ENCODE measurements around the gene RAB11FIP3. TPM values are rescaled to one million over a fixed set of nuclear protein-coding genes. Genes with fewer than 3 reads are reported as not detected.
A peak's percentile ranks its signal among the peaks of the same experiment; 100 is the strongest.
"Not testable (repeated sequence)": the region's sequence is repeated elsewhere in the genome, so short reads cannot be mapped to it uniquely, and the experiment has no call there.

Gene RAB11FIP3
- total RNA-seq, 2 donors from 2014 or later = 62.7 to 68.9 TPM

DNA sequence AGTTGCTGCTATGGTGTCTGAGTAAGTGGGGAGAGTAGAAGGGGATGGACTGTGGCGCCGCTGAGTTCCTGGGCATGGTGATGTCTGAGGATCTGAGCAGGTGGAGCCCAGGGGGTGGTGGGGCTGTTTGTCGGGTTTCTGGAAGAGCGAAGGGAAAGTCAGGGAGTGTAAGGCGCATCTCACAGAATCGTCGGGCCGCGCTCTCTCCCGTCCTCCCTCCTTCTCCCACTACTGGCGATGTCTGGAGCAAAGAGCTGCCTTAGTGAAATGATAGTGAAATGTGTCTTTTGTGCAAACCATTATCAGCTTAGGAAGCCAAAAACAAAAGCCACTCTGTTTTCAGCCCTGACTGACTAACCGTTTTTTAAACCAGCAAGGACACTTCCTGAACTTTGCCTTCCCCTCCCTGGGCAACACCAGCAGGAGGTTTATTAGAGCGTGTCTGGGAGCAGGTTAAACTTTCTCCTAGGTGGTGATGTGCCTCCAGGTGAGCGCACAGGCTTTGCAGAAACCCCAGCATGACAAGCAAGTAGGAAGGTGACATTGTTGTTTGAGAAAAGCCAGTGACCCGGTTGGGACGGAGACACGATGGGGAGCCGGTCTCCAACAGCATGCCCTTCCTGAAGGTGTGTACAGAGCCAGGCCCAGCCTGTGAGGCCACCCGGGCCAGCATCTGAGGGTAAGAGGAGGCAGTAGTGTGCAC lies 49.1 kb downstream of the RAB11FIP3 start:
- peak overlapping the region; percentile 49 for H3K27ac Mint-ChIP-seq
- no peak overlapping the region for H3K4me3 ChIP-seq (ENCODE audit: low read length)

DNA sequence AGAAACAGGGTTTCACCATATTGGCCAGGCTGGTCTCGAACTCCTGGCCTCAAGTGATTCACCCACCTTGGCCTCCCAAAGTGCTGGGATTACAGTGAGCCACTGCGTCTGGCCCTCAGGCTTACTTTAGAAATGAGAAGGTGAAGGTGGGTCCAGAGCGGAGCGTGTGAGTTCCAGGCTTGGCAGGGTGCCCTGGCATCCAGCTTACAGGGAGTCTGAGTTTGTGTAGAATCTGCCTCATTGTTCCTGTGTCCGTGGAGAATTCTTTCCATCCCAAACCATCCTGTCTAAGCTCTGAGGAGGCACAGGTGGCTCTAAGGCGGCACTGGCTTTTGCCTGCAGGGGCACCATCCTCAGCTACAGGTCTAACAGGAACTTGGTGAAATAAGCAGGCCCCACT lies 50.6 kb downstream of the RAB11FIP3 start:
- Mint-ChIP-seq H3K36me3 (ENCODE audit: low read depth) (peaks cover 25% of the 10 kb centered on the region), H3K4me3 (no peak overlapping the region), H3K9me3 (no peaks in the 10 kb centered on the region), H3K27ac (no peak overlapping the region), H3K27me3 (ENCODE audit: insufficient read depth) (no peaks in the 10 kb centered on the region), H3K4me1 (peaks cover 33% of the 10 kb centered on the region)
- no peak for DNase-seq
- 95 to 97% methylated on average over 5 to 6 of the region's 6 CpGs for WGBS, 2 experiments (ENCODE audit: insufficient coverage in 1 of 2, insufficient read length in 1 of 2)
- Histone ChIP-seq H3K9me3 (ENCODE audit: control insufficient read depth, low read length) (no peaks in the 10 kb centered on the region), H3K27me3 (ENCODE audit: control insufficient read depth, insufficient read depth, low read length, poor library complexity, severe bottlenecking) (no peaks in the 10 kb centered on the region), H3K36me3 (ENCODE audit: control insufficient read depth, insufficient read depth, low read length) (peaks cover 4% of the 10 kb centered on the region), H3K4me3 (ENCODE audit: low read length) (no peak overlapping the region), H3K27ac (ENCODE audit: low read depth, low read length) (no peak overlapping the region), H3K4me1 (ENCODE audit: control insufficient read depth, insufficient read depth, low read length) (peaks cover 12% of the 10 kb centered on the region), H3K9ac (ENCODE audit: extremely low read depth, low read length, poor library complexity, severe bottlenecking) (no peak overlapping the region)
- TF ChIP-seq, protein P1, sequence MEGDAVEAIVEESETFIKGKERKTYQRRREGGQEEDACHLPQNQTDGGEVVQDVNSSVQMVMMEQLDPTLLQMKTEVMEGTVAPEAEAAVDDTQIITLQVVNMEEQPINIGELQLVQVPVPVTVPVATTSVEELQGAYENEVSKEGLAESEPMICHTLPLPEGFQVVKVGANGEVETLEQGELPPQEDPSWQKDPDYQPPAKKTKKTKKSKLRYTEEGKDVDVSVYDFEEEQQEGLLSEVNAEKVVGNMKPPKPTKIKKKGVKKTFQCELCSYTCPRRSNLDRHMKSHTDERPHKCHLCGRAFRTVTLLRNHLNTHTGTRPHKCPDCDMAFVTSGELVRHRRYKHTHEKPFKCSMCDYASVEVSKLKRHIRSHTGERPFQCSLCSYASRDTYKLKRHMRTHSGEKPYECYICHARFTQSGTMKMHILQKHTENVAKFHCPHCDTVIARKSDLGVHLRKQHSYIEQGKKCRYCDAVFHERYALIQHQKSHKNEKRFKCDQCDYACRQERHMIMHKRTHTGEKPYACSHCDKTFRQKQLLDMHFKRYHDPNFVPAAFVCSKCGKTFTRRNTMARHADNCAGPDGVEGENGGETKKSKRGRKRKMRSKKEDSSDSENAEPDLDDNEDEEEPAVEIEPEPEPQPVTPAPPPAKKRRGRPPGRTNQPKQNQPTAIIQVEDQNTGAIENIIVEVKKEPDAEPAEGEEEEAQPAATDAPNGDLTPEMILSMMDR (conservative IDR thresholded peaks at IDR 0.05) = peak; percentile 27

More for the DNA sequence above, 49.1 kb downstream of the RAB11FIP3 start:
- Mint-ChIP-seq H3K4me3 (no peak overlapping the region), H3K27me3 (ENCODE audit: insufficient read depth) (no peaks in the 10 kb centered on the region), H3K4me1 (peaks cover 35% of the 10 kb centered on the region), H3K9me3 (no peaks in the 10 kb centered on the region), H3K36me3 (ENCODE audit: low read depth) (peaks cover 27% of the 10 kb centered on the region)
- Histone ChIP-seq H3K9me3 (ENCODE audit: control insufficient read depth, low read length) (no peaks in the 10 kb centered on the region), H3K27me3 (ENCODE audit: control insufficient read depth, insufficient read depth, low read length, poor library complexity, severe bottlenecking) (no peaks in the 10 kb centered on the region), H3K27ac (ENCODE audit: low read depth, low read length) (peak overlapping the region; percentile 15), H3K4me1 (ENCODE audit: control insufficient read depth, insufficient read depth, low read length) (peaks cover 12% of the 10 kb centered on the region), H3K36me3 (ENCODE audit: control insufficient read depth, insufficient read depth, low read length) (peaks cover 4% of the 10 kb centered on the region), H3K9ac (ENCODE audit: extremely low read depth, low read length, poor library complexity, severe bottlenecking) (no peak overlapping the region)
- WGBS, 2 experiments (ENCODE audit: insufficient coverage in 1 of 2, insufficient read length in 1 of 2) = 68 to 74% methylated on average over 5 to 11 of the region's 19 CpGs
- peak; percentile 65 for DNase-seq
- TF ChIP-seq, protein P1 (conservative IDR thresholded peaks at IDR 0.05) = no peak

DNA sequence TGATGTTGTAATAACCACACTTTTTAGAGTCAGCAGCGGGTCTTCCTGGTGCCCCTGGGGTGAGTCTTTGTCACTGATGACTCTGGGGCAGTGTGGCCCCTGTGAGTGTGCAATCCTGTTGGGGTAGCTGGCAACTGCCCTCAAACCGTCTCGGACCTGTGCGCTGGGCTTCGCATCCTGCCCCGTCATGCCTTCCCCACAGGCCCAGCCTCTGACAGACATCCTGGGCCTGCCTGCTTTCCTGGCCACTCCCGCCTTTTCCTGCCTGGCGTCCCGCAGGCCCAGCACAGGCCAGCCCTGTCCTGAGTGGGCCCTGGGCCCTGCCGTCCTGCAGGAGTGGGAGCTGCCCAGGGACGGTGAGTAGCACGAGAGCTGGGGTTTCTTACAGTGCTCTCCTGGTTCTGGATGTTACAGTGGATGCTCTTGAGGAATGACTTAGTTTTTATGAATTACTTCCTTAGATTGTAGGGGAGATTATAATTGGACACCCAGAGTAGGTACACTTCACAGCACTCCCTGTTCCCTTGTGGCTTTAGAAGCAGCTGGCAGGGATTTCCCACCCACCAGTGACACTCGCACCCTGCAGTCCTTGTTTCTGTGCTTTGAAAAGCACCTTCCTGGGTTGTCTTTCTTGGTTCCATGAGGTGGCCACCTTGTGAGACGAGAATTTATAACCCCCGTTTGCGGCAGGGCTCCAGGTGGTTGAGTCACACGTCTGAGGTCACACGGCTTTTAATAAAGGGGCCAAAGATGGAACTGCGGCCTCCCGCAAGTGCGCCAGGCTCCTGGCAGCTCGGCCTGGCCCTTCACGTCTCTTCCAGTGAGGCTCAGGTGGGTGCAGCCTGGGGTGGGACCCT lies 52.1 kb downstream of the RAB11FIP3 start:
- DNase-seq = no peak
- Mint-ChIP-seq H3K9me3 (no peaks in the 10 kb centered on the region), H3K4me3 (no peak overlapping the region), H3K4me1 (peaks cover 29% of the 10 kb centered on the region), H3K36me3 (ENCODE audit: low read depth) (peaks cover 16% of the 10 kb centered on the region), H3K27me3 (ENCODE audit: insufficient read depth) (no peaks in the 10 kb centered on the region), H3K27ac (no peak overlapping the region)
- Histone ChIP-seq H3K4me3 (ENCODE audit: low read length) (no peak overlapping the region), H3K9me3 (ENCODE audit: control insufficient read depth, low read length) (no peaks in the 10 kb centered on the region), H3K9ac (ENCODE audit: extremely low read depth, low read length, poor library complexity, severe bottlenecking) (no peak overlapping the region), H3K27me3 (ENCODE audit: control insufficient read depth, insufficient read depth, low read length, poor library complexity, severe bottlenecking) (no peaks in the 10 kb centered on the region), H3K27ac (ENCODE audit: low read depth, low read length) (no peak overlapping the region), H3K36me3 (ENCODE audit: control insufficient read depth, insufficient read depth, low read length) (peaks cover 9% of the 10 kb centered on the region), H3K4me1 (ENCODE audit: control insufficient read depth, insufficient read depth, low read length) (peaks cover 17% of the 10 kb centered on the region)
- 94 to 95% methylated on average over 17 to 23 of the region's 23 CpGs for WGBS, 2 experiments (ENCODE audit: insufficient coverage in 1 of 2, insufficient read length in 1 of 2)
- TF ChIP-seq, protein P1 (conservative IDR thresholded peaks at IDR 0.05) = no peak

DNA sequence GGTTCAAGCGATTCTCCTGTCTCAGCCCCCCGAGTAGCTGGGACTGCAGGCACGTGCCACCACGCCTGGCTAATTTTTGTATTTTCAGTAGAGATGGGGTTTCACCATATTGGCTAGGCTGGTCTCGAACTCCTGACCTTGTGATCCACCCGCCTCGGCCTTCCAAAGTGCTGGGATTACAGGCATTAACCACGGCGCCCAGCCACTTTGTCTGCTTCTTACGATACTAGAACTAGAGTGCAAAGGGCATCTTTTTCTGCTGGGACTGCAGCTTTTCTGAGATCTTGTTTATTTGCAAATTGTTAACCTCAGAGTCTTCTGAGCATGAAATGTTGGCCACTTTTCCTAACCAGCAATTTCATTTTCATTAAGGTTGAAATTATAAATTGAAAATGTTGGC lies 52.8 kb downstream of the RAB11FIP3 start:
- H3K9me3 Mint-ChIP-seq; H3K9me3 ChIP-seq (ENCODE audit: control insufficient read depth, low read length); H3K4me3 Mint-ChIP-seq; DNase-seq; H3K9ac ChIP-seq (ENCODE audit: extremely low read depth, low read length, poor library complexity, severe bottlenecking); H3K27ac ChIP-seq (ENCODE audit: low read depth, low read length); H3K27me3 ChIP-seq (ENCODE audit: control insufficient read depth, insufficient read depth, low read length, poor library complexity, severe bottlenecking); H3K27ac Mint-ChIP-seq; H3K27me3 Mint-ChIP-seq (ENCODE audit: insufficient read depth); H3K4me3 ChIP-seq (ENCODE audit: low read length): not testable (repeated sequence)
- peaks cover 24% of the 10 kb centered on the region for H3K4me1 ChIP-seq (ENCODE audit: control insufficient read depth, insufficient read depth, low read length)
- H3K36me3 Mint-ChIP-seq (ENCODE audit: low read depth) = peaks cover 14% of the 10 kb centered on the region
- H3K4me1 Mint-ChIP-seq = peaks cover 34% of the 10 kb centered on the region
- WGBS, 2 experiments (ENCODE audit: insufficient coverage in 1 of 2, insufficient read length in 1 of 2) = 94 to 96% methylated on average over 8 to 10 of the region's 10 CpGs
- peaks cover 12% of the 10 kb centered on the region for H3K36me3 ChIP-seq (ENCODE audit: control insufficient read depth, insufficient read depth, low read length)
